ENCODE results near the gene TTC17.

The TTC17 gene

GRCh38 chr11:43403357-43404231, 44.9 kb downstream of the TTC17 start:
- H3K4me3 ChIP-seq (ENCODE audit: low read depth, low read length), result no peak overlapping the region
- no peak overlapping the region for H3K9ac ChIP-seq

GRCh38 chr11:43404406-43404805, 45.7 kb downstream of the TTC17 start:
- Histone ChIP-seq H3K36me3 (ENCODE audit: control insufficient read depth, insufficient read depth, low read length) (no peaks in the 10 kb centered on the region), H2AFZ (no peak overlapping the region), H3K9me3 (ENCODE audit: control insufficient read depth, low read length) (no peaks in the 10 kb centered on the region), H3K79me2 (no peaks in the 10 kb centered on the region), H3K4me1 (no peaks in the 10 kb centered on the region), H3K4me2 (ENCODE audit: low read length) (no peak overlapping the region), H3K27me3 (ENCODE audit: control insufficient read depth, insufficient read depth, low read length) (no peaks in the 10 kb centered on the region), H3K27ac (no peak overlapping the region), H3K9ac (no peak overlapping the region), H3K4me3 (ENCODE audit: low read depth, low read length) (no peak overlapping the region)
- no peak for TF ChIP-seq CTCF (IDR thresholded peaks at IDR 0.05)

More at GRCh38 chr11:43403357-43404231, 44.9 kb downstream of the TTC17 start:
- Histone ChIP-seq H3K4me2 (ENCODE audit: low read length) (no peak overlapping the region), H3K36me3 (ENCODE audit: control insufficient read depth, insufficient read depth, low read length) (no peaks in the 10 kb centered on the region), H3K79me2 (no peaks in the 10 kb centered on the region), H3K27ac (no peak overlapping the region), H3K27me3 (ENCODE audit: control insufficient read depth, insufficient read depth, low read length) (no peaks in the 10 kb centered on the region), H3K4me1 (no peaks in the 10 kb centered on the region), H2AFZ (no peak overlapping the region), H3K9me3 (ENCODE audit: control insufficient read depth, low read length) (no peaks in the 10 kb centered on the region)
- no peak for TF ChIP-seq CTCF (IDR thresholded peaks at IDR 0.05)

GRCh38 chr11:43404836-43405479, 46.2 kb downstream of the TTC17 start:
- Histone ChIP-seq H3K4me1 (no peaks in the 10 kb centered on the region), H3K9ac (no peak overlapping the region), H3K4me3 (ENCODE audit: low read depth, low read length) (no peak overlapping the region), H3K36me3 (ENCODE audit: control insufficient read depth, insufficient read depth, low read length) (no peaks in the 10 kb centered on the region), H2AFZ (no peak overlapping the region), H3K27ac (no peak overlapping the region), H3K4me2 (ENCODE audit: low read length) (no peak overlapping the region), H3K79me2 (no peaks in the 10 kb centered on the region), H3K9me3 (ENCODE audit: control insufficient read depth, low read length) (no peaks in the 10 kb centered on the region), H3K27me3 (ENCODE audit: control insufficient read depth, insufficient read depth, low read length) (no peaks in the 10 kb centered on the region)
- TF ChIP-seq CTCF (IDR thresholded peaks at IDR 0.05), result no peak

- H3K36me3 ChIP-seq (ENCODE audit: control insufficient read depth, insufficient read depth, low read length), result no peaks in the 10 kb centered on the region
These were observed 49.6 kb downstream of the TTC17 start for GRCh38 chr11:43408277-43408676.

More at GRCh38 chr11:43408277-43408676, 49.6 kb downstream of the TTC17 start:
- Histone ChIP-seq H3K9ac (no peak overlapping the region), H3K79me2 (no peaks in the 10 kb centered on the region), H3K4me1 (no peaks in the 10 kb centered on the region), H2AFZ (no peak overlapping the region), H3K9me3 (ENCODE audit: control insufficient read depth, low read length) (no peaks in the 10 kb centered on the region), H3K27me3 (ENCODE audit: control insufficient read depth, insufficient read depth, low read length) (no peaks in the 10 kb centered on the region), H3K27ac (no peak overlapping the region), H3K4me2 (ENCODE audit: low read length) (no peak overlapping the region), H3K4me3 (ENCODE audit: low read depth, low read length) (no peak overlapping the region)
- no peak for TF ChIP-seq CTCF (IDR thresholded peaks at IDR 0.05)

All from parathyroid adenoma (tissue), 2 donors.